Activated T-cell treated with anti-CD3 and anti-CD28 coated beads for 24 hours (primary cell): ENCODE measurements around the gene CD55.

Source experiments
- DNase-seq: peaks from one replicate; pipeline ENCODE4 v3.0.0-alpha.2; 2020; ENCODE audit warnings: low read depth

Gene CD55

GRCh38 chr1:207321079-207321789 lies at the start of gene CD55:
Gene CD55, plus strand, starts transcription at chr1:207321678. Its CDS starts 88 bp downstream, at chr1:207321766.
- DNase-seq = peak; percentile 96

- no peak for DNase-seq
Observed at GRCh38 chr1:207274882-207275281, 46.6 kb upstream of the CD55 start.

- no peak for DNase-seq
Observed at GRCh38 chr1:207276465-207276864, 45.0 kb upstream of the CD55 start.

GRCh38 chr1:207277241-207277640 lies 44.2 kb upstream of the CD55 start:
- no peak for DNase-seq

GRCh38 chr1:207279652-207280051 lies 41.8 kb upstream of the CD55 start:
- DNase-seq = no peak

GRCh38 chr1:207280706-207281105 lies 40.8 kb upstream of the CD55 start:
- no peak for DNase-seq

GRCh38 chr1:207282058-207282457 lies 39.4 kb upstream of the CD55 start:
- no peak for DNase-seq

GRCh38 chr1:207282496-207283380 lies 38.7 kb upstream of the CD55 start:
- DNase-seq = no peak

- DNase-seq = no peak
Observed at GRCh38 chr1:207283421-207283820, 38.1 kb upstream of the CD55 start.

GRCh38 chr1:207284209-207284897 lies 37.1 kb upstream of the CD55 start:
- no peak for DNase-seq

GRCh38 chr1:207286786-207287468 lies 34.6 kb upstream of the CD55 start:
- no peak for DNase-seq

- DNase-seq = no peak
Observed at GRCh38 chr1:207288315-207288714, 33.2 kb upstream of the CD55 start.

- DNase-seq = no peak
Observed at GRCh38 chr1:207289756-207290155, 31.7 kb upstream of the CD55 start.

GRCh38 chr1:207291723-207292122 lies 29.8 kb upstream of the CD55 start:
- DNase-seq = no peak

- DNase-seq = no peak
Observed at GRCh38 chr1:207298186-207298585, 23.3 kb upstream of the CD55 start.

GRCh38 chr1:207298636-207299398 lies 22.7 kb upstream of the CD55 start:
- no peak for DNase-seq

- DNase-seq = no peak
Observed at GRCh38 chr1:207300970-207301369, 20.5 kb upstream of the CD55 start.

- DNase-seq = no peak
Observed at GRCh38 chr1:207302618-207303393, 18.7 kb upstream of the CD55 start.

- DNase-seq = no peak
Observed at GRCh38 chr1:207304710-207305488, 16.6 kb upstream of the CD55 start.

- DNase-seq = no peak
Observed at GRCh38 chr1:207305489-207305873, 16.0 kb upstream of the CD55 start.
